SK-N-MC (cell line): ENCODE measurements around the gene RAD51AP2.

ENCODE experiments used
- EZH2 ChIP-seq: fragments of 200-600 bp; sonication (generic); IDR thresholded peaks from one replicate; pipeline ENCODE4 v1.6.1; 2017; ENCODE audit warnings: antibody characterized with exemption
- POLR2AphosphoS5 ChIP-seq: IDR thresholded peaks from 2 replicates; pipeline ENCODE4 v1.6.1; 2012; ENCODE audit warnings: mild to moderate bottlenecking, low read depth, low read length, borderline replicate concordance

- no peak for TF ChIP-seq POLR2AphosphoS5
- TF ChIP-seq EZH2 = no peak
Observed at GRCh38 chr2:17476830-17477229, 41.4 kb downstream of the RAD51AP2 start.
